Measurements from ENCODE around the gene KRT27. TPM values are rescaled to one million over a fixed set of nuclear protein-coding genes. Genes with fewer than 3 reads are reported as not detected.

KRT27 gene
- total RNA-seq, 4 donors from 2014 or later = not detected

GRCh38 chr17:40777459-40777858 lies 4.9 kb downstream of the KRT27 start:
- no peak for TF ChIP-seq CTCF (IDR thresholded peaks at IDR 0.05; ENCODE audit: low read depth)

GRCh38 chr17:40775945-40776344 lies 6.4 kb downstream of the KRT27 start:
- no peak for TF ChIP-seq CTCF (IDR thresholded peaks at IDR 0.05; ENCODE audit: low read depth)

- no peak for TF ChIP-seq CTCF (IDR thresholded peaks at IDR 0.05; ENCODE audit: low read depth)
Observed at GRCh38 chr17:40772101-40772500, 10.2 kb downstream of the KRT27 start, which contains the start of gene KRT26. KRT26 (minus strand) TSS chr17:40772201; CDS start chr17:40772113, 88 bp downstream.

GRCh38 chr17:40765657-40766056 lies 16.7 kb downstream of the KRT27 start:
- no peak for TF ChIP-seq CTCF (IDR thresholded peaks at IDR 0.05; ENCODE audit: low read depth)

GRCh38 chr17:40763752-40764151 lies 18.6 kb downstream of the KRT27 start:
- TF ChIP-seq CTCF (IDR thresholded peaks at IDR 0.05; ENCODE audit: low read depth) = no peak

- TF ChIP-seq CTCF (IDR thresholded peaks at IDR 0.05; ENCODE audit: low read depth) = no peak
Observed at GRCh38 chr17:40760105-40761016, 22.0 kb downstream of the KRT27 start.

GRCh38 chr17:40755231-40755630 lies 27.1 kb downstream of the KRT27 start, which contains the start of gene KRT25:
KRT25 (minus strand) TSS chr17:40755331; CDS start chr17:40755271, 60 bp downstream.
- TF ChIP-seq CTCF (IDR thresholded peaks at IDR 0.05; ENCODE audit: low read depth) = no peak
